ENCODE results near the gene VIP. TPM values are rescaled to one million over a fixed set of nuclear protein-coding genes. Genes with fewer than 3 reads are reported as not detected.

Gene VIP
- total and polyA plus RNA-seq, 2 of the 8 experiments (the other 6 are each of a cell fraction or from before 2014, with no cell fraction given), result not detected

DNA sequence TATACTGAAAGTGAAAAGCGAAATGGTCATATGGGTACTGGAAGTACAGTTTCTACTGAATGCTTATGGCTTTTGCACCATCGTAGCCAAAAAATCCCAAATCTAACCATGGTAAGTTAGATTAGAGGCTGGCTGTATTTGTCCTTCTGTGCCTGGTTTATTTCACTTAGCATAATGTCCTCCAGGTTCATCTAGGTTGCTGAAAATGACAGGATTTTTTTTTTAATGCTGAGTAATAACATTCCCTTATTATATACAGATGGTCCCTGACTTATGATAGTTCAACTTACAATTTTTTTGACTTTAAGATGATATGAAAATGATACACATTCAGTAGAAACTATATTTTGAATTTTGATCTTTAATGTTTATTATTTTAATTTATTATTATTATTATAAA is 45.3 kb upstream of the VIP start:
- Histone ChIP-seq H3K23me2 (ENCODE audit: low read depth, low read length) (no peaks in the 10 kb centered on the region), H2BK20ac (ENCODE audit: low read length) (no peak overlapping the region), H3K4me3 (ENCODE audit: extremely low read depth in 1 of 4, insufficient read depth in 2 of 4, low read depth in 3 of 4, low read length in 4 of 4) (no peak overlapping the region), H3K23ac (ENCODE audit: insufficient read length) (no peak overlapping the region), H3K79me2 (ENCODE audit: control insufficient read depth in 1 of 2, insufficient read depth in 2 of 2, low read length in 2 of 2) (no peaks in the 10 kb centered on the region), H3K18ac (ENCODE audit: extremely low read depth, low read length) (no peak overlapping the region), H3K14ac (ENCODE audit: insufficient read length) (no peak overlapping the region), H3K9me3 (ENCODE audit: insufficient read depth in 2 of 2, low read depth in 1 of 2, low read length in 1 of 2) (no peaks in the 10 kb centered on the region), H3K27me3 (replicated peaks in 1 of 4; ENCODE audit: control insufficient read depth in 3 of 4, extremely low read depth in 1 of 4, insufficient read depth in 3 of 4, low read length in 3 of 4) (no peaks in the 10 kb centered on the region), H2BK5ac (ENCODE audit: low read depth, low read length) (no peak overlapping the region), H3K4me2 (ENCODE audit: insufficient read depth in 1 of 2, low read depth in 2 of 2, low read length in 2 of 2) (no peak overlapping the region), H2BK120ac (replicated peaks; ENCODE audit: low read depth, low read length) (no peak overlapping the region), H3K4ac (replicated peaks; ENCODE audit: insufficient read length, low read depth, low read length) (no peak overlapping the region), H3K79me1 (ENCODE audit: low read depth, low read length) (no peaks in the 10 kb centered on the region), H4K20me1 (replicated peaks in 1 of 2; ENCODE audit: control insufficient read depth in 1 of 2, insufficient read depth in 2 of 2, low read length in 2 of 2) (no peaks in the 10 kb centered on the region), H3K4me1 (replicated peaks in 1 of 4; ENCODE audit: control insufficient read depth in 3 of 4, insufficient read depth in 4 of 4, low read length in 3 of 4) (no peaks in the 10 kb centered on the region), H3K36me3 (ENCODE audit: control insufficient read depth in 2 of 4, insufficient read depth in 4 of 4, low read length in 3 of 4) (no peaks in the 10 kb centered on the region), H4K8ac (ENCODE audit: extremely low read depth, insufficient read depth, low read length) (no peak overlapping the region), H2BK12ac (ENCODE audit: low read depth, low read length) (no peak overlapping the region), H2AK5ac (ENCODE audit: low read depth, low read length) (no peak overlapping the region), H3K56ac (replicated peaks; ENCODE audit: insufficient read length, low read depth, low read length) (no peak overlapping the region), H4K91ac (replicated peaks; ENCODE audit: insufficient read length, low read length) (no peak overlapping the region), H2BK15ac (ENCODE audit: low read length) (no peak overlapping the region), H3K27ac (ENCODE audit: low read depth, low read length) (no peak overlapping the region), H4K5ac (ENCODE audit: insufficient read length, low read depth, low read length) (no peak overlapping the region), H3K9ac (replicated peaks in 1 of 4; ENCODE audit: extremely low read depth in 1 of 4, low read depth in 3 of 4, low read length in 3 of 4) (no peak overlapping the region), H2AFZ (ENCODE audit: low read length) (no peak overlapping the region)
- DNase-seq (ENCODE audit: low read depth in 1 of 2, low spot score in 2 of 2) (no peak), FAIRE-seq (no peak)
- WGBS, 2 experiments (ENCODE audit: extremely low coverage in 1 of 2, insufficient coverage in 1 of 2, insufficient read length in 1 of 2, insufficient replicate concordance in 2 of 2, low coverage in 1 of 2, low lambda C conversion rate in 2 of 2, missing lambda C conversion rate in 1 of 2), result 86% methylated on average over 2 of the region's 2 CpGs; no CpG with 5 or more reads in 1 of the 2 experiments
- ChIA-PET CTCF (ENCODE audit: partially characterized antibody) (interaction anchor here (1.0 kb wide), 1 partner anchor 27 kb away, joined by 3 read pairs; no protein-coding TSS in a partner anchor), POLR2A (ENCODE audit: partially characterized antibody) (no interaction called here)
- no peak for TF ChIP-seq SP2 (IDR thresholded peaks at IDR 0.05; ENCODE audit: low read length)
- TF ChIP-seq, protein P1, sequence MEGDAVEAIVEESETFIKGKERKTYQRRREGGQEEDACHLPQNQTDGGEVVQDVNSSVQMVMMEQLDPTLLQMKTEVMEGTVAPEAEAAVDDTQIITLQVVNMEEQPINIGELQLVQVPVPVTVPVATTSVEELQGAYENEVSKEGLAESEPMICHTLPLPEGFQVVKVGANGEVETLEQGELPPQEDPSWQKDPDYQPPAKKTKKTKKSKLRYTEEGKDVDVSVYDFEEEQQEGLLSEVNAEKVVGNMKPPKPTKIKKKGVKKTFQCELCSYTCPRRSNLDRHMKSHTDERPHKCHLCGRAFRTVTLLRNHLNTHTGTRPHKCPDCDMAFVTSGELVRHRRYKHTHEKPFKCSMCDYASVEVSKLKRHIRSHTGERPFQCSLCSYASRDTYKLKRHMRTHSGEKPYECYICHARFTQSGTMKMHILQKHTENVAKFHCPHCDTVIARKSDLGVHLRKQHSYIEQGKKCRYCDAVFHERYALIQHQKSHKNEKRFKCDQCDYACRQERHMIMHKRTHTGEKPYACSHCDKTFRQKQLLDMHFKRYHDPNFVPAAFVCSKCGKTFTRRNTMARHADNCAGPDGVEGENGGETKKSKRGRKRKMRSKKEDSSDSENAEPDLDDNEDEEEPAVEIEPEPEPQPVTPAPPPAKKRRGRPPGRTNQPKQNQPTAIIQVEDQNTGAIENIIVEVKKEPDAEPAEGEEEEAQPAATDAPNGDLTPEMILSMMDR (IDR thresholded peaks at IDR 0.05; ENCODE audit: control extremely low read depth in 1 of 3, insufficient read depth in 1 of 3, low read depth in 1 of 3, low read length in 3 of 3), result no peak
- no peak for TF ChIP-seq RFX5 (IDR thresholded peaks at IDR 0.05; ENCODE audit: borderline replicate concordance, low read depth, low read length)
- TF ChIP-seq MAFK (IDR thresholded peaks at IDR 0.05; ENCODE audit: low read depth, low read length), result no peak
- TF ChIP-seq HDAC2 (IDR thresholded peaks at IDR 0.05; ENCODE audit: borderline replicate concordance in 1 of 2, low read depth in 2 of 2, low read length in 2 of 2), result no peak
- TF ChIP-seq, protein P2, sequence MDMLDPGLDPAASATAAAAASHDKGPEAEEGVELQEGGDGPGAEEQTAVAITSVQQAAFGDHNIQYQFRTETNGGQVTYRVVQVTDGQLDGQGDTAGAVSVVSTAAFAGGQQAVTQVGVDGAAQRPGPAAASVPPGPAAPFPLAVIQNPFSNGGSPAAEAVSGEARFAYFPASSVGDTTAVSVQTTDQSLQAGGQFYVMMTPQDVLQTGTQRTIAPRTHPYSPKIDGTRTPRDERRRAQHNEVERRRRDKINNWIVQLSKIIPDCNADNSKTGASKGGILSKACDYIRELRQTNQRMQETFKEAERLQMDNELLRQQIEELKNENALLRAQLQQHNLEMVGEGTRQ (IDR thresholded peaks at IDR 0.05; ENCODE audit: low read length), result no peak
- no peak for TF ChIP-seq POU5F1 (IDR thresholded peaks at IDR 0.05; ENCODE audit: low read depth, low read length)
- no peak for TF ChIP-seq TAF7 (optimal IDR thresholded peaks at IDR 0.05; ENCODE audit: borderline replicate concordance, low read depth, low read length)
- TF ChIP-seq EGR1 (IDR thresholded peaks at IDR 0.05; ENCODE audit: borderline replicate concordance, low read depth, low read length), result no peak
- TF ChIP-seq CREB1 (IDR thresholded peaks at IDR 0.05), result no peak
- TF ChIP-seq NANOG (IDR thresholded peaks at IDR 0.05; ENCODE audit: insufficient read depth, low read depth, low read length, poor library complexity, severe bottlenecking), result no peak
